ENCODE results near the gene SMC1B. TPM values are rescaled to one million over a fixed set of nuclear protein-coding genes. Genes with fewer than 3 reads are reported as not detected.

SMC1B gene
- total RNA-seq, 1 experiment from 2014 or later: not detected

DNA sequence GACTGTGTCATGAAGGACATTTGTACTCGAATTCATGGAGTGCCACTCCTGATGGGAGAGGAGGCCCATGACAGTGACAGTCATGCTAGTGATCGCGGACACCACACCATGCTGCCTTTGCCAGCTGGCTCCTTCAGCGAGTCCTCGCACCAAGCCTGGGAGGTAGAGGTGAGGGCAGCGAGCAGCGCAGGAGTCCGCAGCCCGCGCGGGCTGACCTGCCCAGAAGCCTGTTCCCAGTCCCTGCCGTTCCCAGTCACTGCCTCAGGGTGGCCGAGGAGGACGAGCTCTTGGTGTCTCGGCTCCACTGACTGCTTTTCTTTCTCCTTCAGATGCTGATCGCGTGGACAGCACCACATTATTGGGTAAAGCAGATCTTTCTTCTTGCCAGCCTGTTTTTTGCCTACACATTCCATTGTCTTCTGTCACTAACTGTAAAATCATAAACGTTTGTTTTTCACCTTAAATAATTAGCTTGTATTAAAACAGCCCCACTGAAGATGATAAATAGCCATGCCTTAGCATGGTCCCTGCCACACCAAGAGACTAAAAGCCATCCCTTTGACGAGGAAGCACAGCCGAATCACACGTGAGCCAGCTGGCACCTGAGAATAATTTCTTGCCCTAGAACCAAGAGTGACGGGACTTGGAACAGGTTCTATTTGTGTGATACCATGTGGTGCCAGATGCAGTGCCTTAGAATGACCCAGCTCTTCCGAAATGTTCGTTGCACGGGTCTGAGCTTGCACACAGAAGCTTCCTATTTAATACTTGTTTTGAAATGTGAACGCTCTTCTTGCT, 78.2 kb downstream of the SMC1B start:
- no peak for DNase-seq (ENCODE audit: low spot score)
- H3K4me3 ChIP-seq (ENCODE audit: low read depth, low read length, poor library complexity, severe bottlenecking): no peak overlapping the region
- no peaks in the 10 kb centered on the region for H3K27me3 ChIP-seq (replicated peaks; ENCODE audit: insufficient read depth, low read depth, low read length, poor library complexity)
- H3K9me3 ChIP-seq (ENCODE audit: low read depth, low read length, poor library complexity, severe bottlenecking): no peaks in the 10 kb centered on the region
- intact Hi-C loops (cut with micrococcal nuclease; ENCODE audit: unreplicated experiment): no loop called here
- TF ChIP-seq CTCF (conservative IDR thresholded peaks at IDR 0.05; ENCODE audit: low read depth, low read length): no peak
- TF ChIP-seq EZH2 (IDR thresholded peaks at IDR 0.05; ENCODE audit: borderline replicate concordance, low read depth, low read length, poor library complexity, severe bottlenecking): no peak
- H3K36me3 ChIP-seq (ENCODE audit: insufficient read depth, low read length, poor library complexity, severe bottlenecking): peaks cover 20% of the 10 kb centered on the region
- peaks cover 7% of the 10 kb centered on the region for H3K4me1 ChIP-seq (ENCODE audit: insufficient read depth, low read length, poor library complexity, severe bottlenecking)
- ChIA-PET CTCF (no interaction called here), POLR2A (ENCODE audit: low non-redundant PET) (interaction anchor here (0.6 kb wide), 1 partner anchor 119 kb away, joined by 4 read pairs; no protein-coding TSS in a partner anchor)
- H3K27ac ChIP-seq (ENCODE audit: low read depth, low read length, poor library complexity, severe bottlenecking): no peak overlapping the region
- no TSS peak for BruUV-seq (replicated peaks)

- intact Hi-C loops (cut with micrococcal nuclease; ENCODE audit: unreplicated experiment): no loop called here
- H3K4me1 ChIP-seq (ENCODE audit: insufficient read depth, low read length, poor library complexity, severe bottlenecking): peaks cover 7% of the 10 kb centered on the region
- no peaks in the 10 kb centered on the region for H3K9me3 ChIP-seq (ENCODE audit: low read depth, low read length, poor library complexity, severe bottlenecking)
- no peak overlapping the region for H3K4me3 ChIP-seq (ENCODE audit: low read depth, low read length, poor library complexity, severe bottlenecking)
- no peak overlapping the region for H3K27ac ChIP-seq (ENCODE audit: low read depth, low read length, poor library complexity, severe bottlenecking)
- CTCF ChIA-PET: no interaction called here
- no peaks in the 10 kb centered on the region for H3K27me3 ChIP-seq (replicated peaks; ENCODE audit: insufficient read depth, low read depth, low read length, poor library complexity)
- TF ChIP-seq EZH2 (IDR thresholded peaks at IDR 0.05; ENCODE audit: borderline replicate concordance, low read depth, low read length, poor library complexity, severe bottlenecking): no peak
- TF ChIP-seq CTCF (conservative IDR thresholded peaks at IDR 0.05; ENCODE audit: low read depth, low read length): no peak
- POLR2A ChIA-PET (ENCODE audit: low non-redundant PET): no interaction called here
- no peak for DNase-seq (ENCODE audit: low spot score)
- BruUV-seq (replicated peaks): no TSS peak
- H3K36me3 ChIP-seq (ENCODE audit: insufficient read depth, low read length, poor library complexity, severe bottlenecking): peaks cover 17% of the 10 kb centered on the region
Measured at GRCh38 chr22:45334528-45334927, 78.9 kb downstream of the SMC1B start.

DNA sequence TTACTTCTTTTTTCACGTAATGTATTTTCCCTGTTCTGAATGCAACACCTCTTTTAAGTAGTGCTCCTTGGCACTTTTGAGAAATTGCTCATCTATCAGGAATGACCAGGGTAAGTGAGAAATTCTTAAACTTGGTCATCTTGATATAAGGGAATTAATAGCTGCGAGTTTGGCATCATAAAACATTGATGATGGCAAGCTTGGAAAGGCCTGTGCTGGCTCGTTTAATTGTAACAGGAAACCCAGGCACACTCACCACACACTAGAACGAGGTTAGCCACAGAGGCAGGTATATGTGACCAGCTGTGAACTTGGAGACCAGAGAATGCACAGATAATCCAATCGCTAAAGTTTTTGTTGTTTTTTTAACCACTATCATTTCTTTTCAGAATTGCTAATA, 79.3 kb downstream of the SMC1B start:
- ChIA-PET CTCF (no interaction called here), POLR2A (ENCODE audit: low non-redundant PET) (interaction anchor here (0.6 kb wide), 1 partner anchor 15 kb away, joined by 7 read pairs; no protein-coding TSS in a partner anchor)
- Histone ChIP-seq H3K36me3 (ENCODE audit: insufficient read depth, low read length, poor library complexity, severe bottlenecking) (peaks cover 17% of the 10 kb centered on the region), H3K27me3 (replicated peaks; ENCODE audit: insufficient read depth, low read depth, low read length, poor library complexity) (no peaks in the 10 kb centered on the region), H3K4me3 (ENCODE audit: low read depth, low read length, poor library complexity, severe bottlenecking) (no peak overlapping the region), H3K4me1 (ENCODE audit: insufficient read depth, low read length, poor library complexity, severe bottlenecking) (peaks cover 7% of the 10 kb centered on the region), H3K9me3 (ENCODE audit: low read depth, low read length, poor library complexity, severe bottlenecking) (no peaks in the 10 kb centered on the region), H3K27ac (ENCODE audit: low read depth, low read length, poor library complexity, severe bottlenecking) (no peak overlapping the region)
- no TSS peak for BruUV-seq (replicated peaks)
- intact Hi-C loops (cut with micrococcal nuclease; ENCODE audit: unreplicated experiment): no loop called here
- TF ChIP-seq CTCF (conservative IDR thresholded peaks at IDR 0.05; ENCODE audit: low read depth, low read length): no peak
- no peak for TF ChIP-seq EZH2 (IDR thresholded peaks at IDR 0.05; ENCODE audit: borderline replicate concordance, low read depth, low read length, poor library complexity, severe bottlenecking)
- no peak for DNase-seq (ENCODE audit: low spot score)
